KMS-11 (cell line): ENCODE results near the gene ITGAD.

Source experiments
- H2AFZ ChIP-seq: fragments of 200-600 bp; sonication (generic); 2 replicates; pipeline ENCODE4 v1.6.1; 2016; ENCODE audit warnings: antibody characterized with exemption, mixed run types, low read depth
- H3K27ac ChIP-seq: fragments of 200-600 bp; sonication (generic); 2 replicates; pipeline ENCODE4 v1.6.1; 2016; ENCODE audit warnings: mild to moderate bottlenecking, mixed run types
- H3K27me3 ChIP-seq: fragments of 200-600 bp; sonication (generic); 2 replicates; pipeline ENCODE4 v1.6.1; 2017; ENCODE audit warnings: mild to moderate bottlenecking, low read depth, mixed run types, moderate library complexity; ENCODE audit not compliant: insufficient read depth
- H3K36me3 ChIP-seq: fragments of 200-600 bp; sonication (generic); 2 replicates; pipeline ENCODE4 v1.6.1; 2017; ENCODE audit warnings: mild to moderate bottlenecking, mixed run types; ENCODE audit not compliant: insufficient read depth
- H3K4me1 ChIP-seq: fragments of 200-600 bp; sonication (generic); 2 replicates; pipeline ENCODE4 v1.6.1; 2016; ENCODE audit warnings: mild to moderate bottlenecking, low read depth, mixed run types; ENCODE audit not compliant: poor library complexity, severe bottlenecking
- H3K4me2 ChIP-seq: fragments of 200-600 bp; sonication (generic); 2 replicates; pipeline ENCODE4 v1.7.0; 2016; ENCODE audit warnings: mild to moderate bottlenecking, mixed run types
- H3K4me3 ChIP-seq: fragments of 200-600 bp; sonication (generic); IDR thresholded peaks from 2 replicates; pipeline ENCODE4 v1.6.1; 2017; ENCODE audit warnings: low read depth, low read length, mixed read lengths; ENCODE audit not compliant: insufficient read depth
- H3K79me2 ChIP-seq: fragments of 200-600 bp; sonication (generic); 2 replicates; pipeline ENCODE4 v1.6.1; 2016; ENCODE audit warnings: low read depth, mixed run types; ENCODE audit not compliant: insufficient read depth
- H3K9ac ChIP-seq: fragments of 200-600 bp; sonication (generic); 2 replicates; pipeline ENCODE4 v1.6.1; 2016; ENCODE audit warnings: mild to moderate bottlenecking, mixed run types
- H4K20me1 ChIP-seq: fragments of 200-600 bp; sonication (generic); 2 replicates; pipeline ENCODE4 v1.6.1; 2016; ENCODE audit warnings: mild to moderate bottlenecking, mixed run types; ENCODE audit not compliant: insufficient read depth
- TF ChIP-seq, protein P1 (sequence below): fragments of 200-600 bp; sonication (generic); conservative IDR thresholded peaks from 2 replicates; pipeline ENCODE4 v1.6.1; 2017; ENCODE audit warnings: low read depth, mild to moderate bottlenecking, antibody characterized with exemption, low read length, moderate library complexity, mixed read lengths

ITGAD gene

DNA sequence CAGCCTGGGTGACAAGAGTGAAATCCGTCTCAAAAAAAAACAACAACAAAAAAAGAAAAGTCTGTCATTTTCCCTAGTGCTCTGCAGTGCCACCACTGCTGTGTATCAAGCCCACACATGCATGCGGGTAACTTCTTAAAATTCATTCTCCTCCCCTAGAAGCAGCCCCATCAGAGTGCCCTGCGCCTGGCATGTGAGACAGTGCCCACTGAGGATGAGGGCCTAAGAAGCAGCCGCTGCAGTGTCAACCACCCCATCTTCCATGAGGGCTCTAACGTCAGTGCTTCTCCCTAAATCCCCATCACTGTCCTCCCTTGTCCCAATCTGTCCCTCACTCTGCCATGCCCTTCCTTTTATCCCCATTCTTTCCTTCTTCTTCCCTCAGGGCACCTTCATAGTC lies 24.8 kb downstream of the ITGAD start:
- Histone ChIP-seq H2AFZ (no peak overlapping the region), H3K4me2 (no peak overlapping the region), H3K36me3 (no peaks in the 10 kb centered on the region), H3K27me3 (no peaks in the 10 kb centered on the region), H4K20me1 (no peaks in the 10 kb centered on the region), H3K9ac (no peak overlapping the region), H3K4me1 (no peaks in the 10 kb centered on the region), H3K4me3 (no peak overlapping the region), H3K79me2 (no peaks in the 10 kb centered on the region), H3K27ac (no peak overlapping the region)
- TF ChIP-seq, protein P1, sequence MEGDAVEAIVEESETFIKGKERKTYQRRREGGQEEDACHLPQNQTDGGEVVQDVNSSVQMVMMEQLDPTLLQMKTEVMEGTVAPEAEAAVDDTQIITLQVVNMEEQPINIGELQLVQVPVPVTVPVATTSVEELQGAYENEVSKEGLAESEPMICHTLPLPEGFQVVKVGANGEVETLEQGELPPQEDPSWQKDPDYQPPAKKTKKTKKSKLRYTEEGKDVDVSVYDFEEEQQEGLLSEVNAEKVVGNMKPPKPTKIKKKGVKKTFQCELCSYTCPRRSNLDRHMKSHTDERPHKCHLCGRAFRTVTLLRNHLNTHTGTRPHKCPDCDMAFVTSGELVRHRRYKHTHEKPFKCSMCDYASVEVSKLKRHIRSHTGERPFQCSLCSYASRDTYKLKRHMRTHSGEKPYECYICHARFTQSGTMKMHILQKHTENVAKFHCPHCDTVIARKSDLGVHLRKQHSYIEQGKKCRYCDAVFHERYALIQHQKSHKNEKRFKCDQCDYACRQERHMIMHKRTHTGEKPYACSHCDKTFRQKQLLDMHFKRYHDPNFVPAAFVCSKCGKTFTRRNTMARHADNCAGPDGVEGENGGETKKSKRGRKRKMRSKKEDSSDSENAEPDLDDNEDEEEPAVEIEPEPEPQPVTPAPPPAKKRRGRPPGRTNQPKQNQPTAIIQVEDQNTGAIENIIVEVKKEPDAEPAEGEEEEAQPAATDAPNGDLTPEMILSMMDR = no peak

GRCh38 chr16:31420037-31420436 lies 26.9 kb downstream of the ITGAD start:
- Histone ChIP-seq H3K27ac (no peak overlapping the region), H4K20me1 (no peaks in the 10 kb centered on the region), H3K9ac (no peak overlapping the region), H3K79me2 (no peaks in the 10 kb centered on the region), H3K4me2 (no peak overlapping the region), H3K4me1 (no peaks in the 10 kb centered on the region), H2AFZ (no peak overlapping the region), H3K4me3 (no peak overlapping the region), H3K36me3 (no peaks in the 10 kb centered on the region), H3K27me3 (no peaks in the 10 kb centered on the region)
- TF ChIP-seq, protein P1 = no peak

GRCh38 chr16:31421587-31421986 lies 28.5 kb downstream of the ITGAD start:
- H3K27ac ChIP-seq = no peak overlapping the region
- TF ChIP-seq, protein P1 = no peak
- H3K4me1 ChIP-seq = no peaks in the 10 kb centered on the region
- no peaks in the 10 kb centered on the region for H3K36me3 ChIP-seq
- no peaks in the 10 kb centered on the region for H4K20me1 ChIP-seq
- H3K4me2 ChIP-seq = no peak overlapping the region
- H3K4me3 ChIP-seq = no peak overlapping the region
- H2AFZ ChIP-seq = no peak overlapping the region
- no peak overlapping the region for H3K9ac ChIP-seq
- no peaks in the 10 kb centered on the region for H3K79me2 ChIP-seq
- no peaks in the 10 kb centered on the region for H3K27me3 ChIP-seq

GRCh38 chr16:31423241-31423640 lies 30.1 kb downstream of the ITGAD start:
- Histone ChIP-seq H3K79me2 (no peaks in the 10 kb centered on the region), H3K4me3 (no peak overlapping the region), H3K4me1 (no peaks in the 10 kb centered on the region), H2AFZ (no peak overlapping the region), H4K20me1 (no peaks in the 10 kb centered on the region), H3K27me3 (no peaks in the 10 kb centered on the region), H3K4me2 (no peak overlapping the region), H3K27ac (no peak overlapping the region), H3K9ac (no peak overlapping the region), H3K36me3 (no peaks in the 10 kb centered on the region)
- TF ChIP-seq, protein P1 = no peak
